IMR-90 (cell line): ENCODE data around the gene PXMP2. TPM values are rescaled to one million over a fixed set of nuclear protein-coding genes. Genes with fewer than 3 reads are reported as not detected.

Source experiments
- ATAC-seq: fragments of 200-7000 bp; cut with Tn5 transposase; 2 replicates; pipeline ENCODE4 v1.9.1; 2020; ENCODE audit warnings: low read depth, mild to moderate bottlenecking, moderate library complexity
- BruUV-seq: library from RNA; stranded (reverse); fragments of 400-500 nt; replicated peaks from 2 replicates; lab custom pipeline; 2021; lab: Mats Ljungman, UMichigan
- CTCF ChIA-PET: fragments of 300-600 bp; formaldehyde crosslinking; extraction: SDS; loops from one replicate; lab custom pipeline; 2021; ENCODE audit warnings: antibody characterized with exemption; lab: Yijun Ruan, JAX
- POLR2A ChIA-PET: fragments of 300-600 bp; sonication (Branson Sonifier 250); formaldehyde crosslinking; loops from one replicate; lab custom pipeline; 2022; ENCODE audit warnings: antibody characterized with exemption; ENCODE audit not compliant: unreplicated experiment; lab: Charles Lee
- DNase-seq: peaks from one replicate; pipeline ENCODE4 v3.0.0; 2013
- H2AFZ ChIP-seq: replicated peaks from 2 replicates; pipeline ENCODE3; 2013; ENCODE audit warnings: low read length, mild to moderate bottlenecking; ENCODE audit not compliant: poor library complexity
- H2AK5ac ChIP-seq: 2 replicates; pipeline ENCODE4 v1.6.1; 2013; ENCODE audit warnings: low read depth, low read length, inconsistent platforms
- H2AK9ac ChIP-seq: replicated peaks from 2 replicates; pipeline ENCODE3; 2013; ENCODE audit warnings: mild to moderate bottlenecking, low read depth, low read length, moderate library complexity; ENCODE audit not compliant: poor library complexity
- H2BK120ac ChIP-seq: 2 replicates; pipeline ENCODE4 v1.6.1; 2013; ENCODE audit warnings: low read depth, low read length, inconsistent platforms
- H2BK15ac ChIP-seq: 3 replicates; pipeline ENCODE4 v1.6.1; 2013; ENCODE audit warnings: low read depth, low read length, inconsistent platforms
- H2BK20ac ChIP-seq: 2 replicates; pipeline ENCODE4 v1.6.1; 2013; ENCODE audit warnings: low read depth, mild to moderate bottlenecking, inconsistent platforms, low read length, moderate library complexity
- H2BK5ac ChIP-seq: 2 replicates; pipeline ENCODE4 v1.6.1; 2013; ENCODE audit warnings: mild to moderate bottlenecking, low read depth, low read length, inconsistent platforms; ENCODE audit not compliant: poor library complexity, severe bottlenecking
- H3K14ac ChIP-seq: replicated peaks from 2 replicates; pipeline ENCODE4 v1.6.1; 2013; ENCODE audit warnings: low read depth, low read length, inconsistent platforms
- H3K18ac ChIP-seq: 2 replicates; pipeline ENCODE4 v1.6.1; 2013; ENCODE audit warnings: low read depth, low read length, control low read depth
- H3K23ac ChIP-seq: 2 replicates; pipeline ENCODE4 v1.6.1; 2013; ENCODE audit warnings: low read depth, low read length, inconsistent platforms
- H3K27ac ChIP-seq: 2 replicates; pipeline ENCODE4 v1.5.1; 2013; ENCODE audit warnings: mild to moderate bottlenecking, control low read depth, low read length; ENCODE audit not compliant: insufficient read depth
- H3K27me3 ChIP-seq: 2 replicates; pipeline ENCODE4 v1.6.1; 2013; ENCODE audit warnings: low read length; ENCODE audit not compliant: control insufficient read depth, insufficient read depth
- H3K36me3 ChIP-seq: 2 replicates; pipeline ENCODE4 v1.6.1; 2013; ENCODE audit warnings: low read length, mixed read lengths; ENCODE audit not compliant: control insufficient read depth, insufficient read depth
- H3K4ac ChIP-seq: 2 replicates; pipeline ENCODE4 v1.6.1; 2013; ENCODE audit warnings: low read depth, low read length, inconsistent platforms
- H3K4me1 ChIP-seq: 2 replicates; pipeline ENCODE4 v1.6.1; 2013; ENCODE audit warnings: low read length, mixed read lengths; ENCODE audit not compliant: control insufficient read depth, insufficient read depth
- H3K4me2 ChIP-seq: 2 replicates; pipeline ENCODE4 v1.6.1; 2013; ENCODE audit warnings: low read depth, mild to moderate bottlenecking, control low read depth, low read length, moderate library complexity
- H3K4me3 ChIP-seq: 2 replicates; pipeline ENCODE4 v1.5.1; 2013; ENCODE audit warnings: low read depth, mild to moderate bottlenecking, control low read depth, low read length, moderate library complexity; ENCODE audit not compliant: insufficient read depth
- H3K56ac ChIP-seq: 2 replicates; pipeline ENCODE4 v1.6.1; 2013; ENCODE audit warnings: low read length, inconsistent platforms; ENCODE audit not compliant: insufficient read depth; ENCODE audit errors: extremely low read depth
- H3K79me1 ChIP-seq, 2 experiments: 2 replicates each; pipeline ENCODE4 v1.6.1; 2013; ENCODE audit warnings: low read length in 2 of 2, inconsistent platforms in 1 of 2, low read depth in 1 of 2
- H3K9ac ChIP-seq: 2 replicates; pipeline ENCODE4 v1.6.1; 2013; ENCODE audit warnings: low read depth, low read length, control low read depth
- H3K9me1 ChIP-seq: 2 replicates; pipeline ENCODE4 v1.6.1; 2013; ENCODE audit warnings: low read length, inconsistent platforms; ENCODE audit not compliant: insufficient read depth
- H3K9me3 ChIP-seq: 2 replicates; pipeline ENCODE4 v1.6.1; 2013; ENCODE audit warnings: low read length; ENCODE audit not compliant: control insufficient read depth, insufficient read depth
- H4K20me1 ChIP-seq: 2 replicates; pipeline ENCODE4 v1.6.1; 2013; ENCODE audit warnings: low read length, inconsistent platforms; ENCODE audit not compliant: insufficient read depth
- H4K5ac ChIP-seq: 2 replicates; pipeline ENCODE4 v1.6.1; 2013; ENCODE audit warnings: mild to moderate bottlenecking, low read depth, low read length, control low read depth
- H4K8ac ChIP-seq, 2 experiments: 2 replicates each; pipeline ENCODE4 v1.6.1; 2013; ENCODE audit warnings: low read depth in 2 of 2, low read length in 2 of 2, control low read depth in 1 of 2, inconsistent platforms in 1 of 2
- H4K91ac ChIP-seq: 2 replicates; pipeline ENCODE4 v1.6.1; 2013; ENCODE audit warnings: low read depth, low read length, inconsistent platforms; ENCODE audit not compliant: insufficient read depth
- CHD1 ChIP-seq: IDR thresholded peaks from 2 replicates; pipeline ENCODE4 v1.6.1; 2012; ENCODE audit warnings: low read depth, low read length, improper control_type of control experiment
- FOS ChIP-seq: fragments of 150-350 bp; IDR thresholded peaks from 2 replicates; pipeline ENCODE4 v1.6.1; 2016; ENCODE audit warnings: low read depth, low read length
- NFE2L2 ChIP-seq: fragments of 150-350 bp; IDR thresholded peaks from 2 replicates; pipeline ENCODE4 v1.6.1; 2016; ENCODE audit warnings: low read depth, mild to moderate bottlenecking, low read length
- RAD21 ChIP-seq: IDR thresholded peaks from 2 replicates; pipeline ENCODE4 v1.6.1; 2012; ENCODE audit warnings: low read length, improper control_type of control experiment
- RFX5 ChIP-seq: IDR thresholded peaks from 2 replicates; pipeline ENCODE4 v1.8.0; 2012; ENCODE audit warnings: low read depth, mild to moderate bottlenecking, low read length, moderate library complexity
- WGBS, 2 experiments: methylation state at CpG; one replicate each; pipeline versions ENCODE4 v1.1.5 to v1.1.7; 2013; ENCODE audit warnings: missing lambda C conversion rate in 2 of 2; ENCODE audit not compliant: insufficient read length in 1 of 2; ENCODE audit errors: extremely low coverage in 2 of 2; 5-methylcytosine and 5-hydroxymethylcytosine counted together
- dilution Hi-C: fragments of 300-500 bp; cut with HindIII; formaldehyde crosslinking; loops from one replicate; pipeline ENCODE4 v1.14.3; 2018; ENCODE audit warnings: low sequenced_read_pairs; ENCODE audit not compliant: unreplicated experiment
- in situ Hi-C: fragments of 300-500 bp; cut with MboI; formaldehyde crosslinking; loops from 3 replicates; pipeline ENCODE4 v1.14.3; 2019; ENCODE audit warnings: low sequenced_read_pairs, inconsistent platforms, mixed read lengths
- intact Hi-C: fragments of 100-400 bp; cut with micrococcal nuclease; formaldehyde crosslinking; loops from 2 replicates; pipeline ENCODE4 v1.10.0; 2022
- polyA plus RNA-seq, 3 experiments: library from polyadenylated mRNA; depleted of rRNA; stranded (reverse); fragments of >200 nt; gene quantifications; 2 replicates each; pipeline ENCODE4 v1.2.3, GENCODE V29; 2012; ENCODE audit warnings: low replicate concordance in 1 of 3
- total RNA-seq: library from RNA; depleted of rRNA; stranded (reverse); fragments of >200 nt; gene quantifications from 2 replicates; pipeline ENCODE4 v1.2.3, GENCODE V29; 2012
- TF ChIP-seq, protein P1 (sequence below): fragments of 150-350 bp; IDR thresholded peaks from 2 replicates; pipeline ENCODE4 v1.6.1; 2017; ENCODE audit warnings: mild to moderate bottlenecking, antibody characterized with exemption, low read length, low read depth
- TF ChIP-seq, protein P2 (sequence below): conservative IDR thresholded peaks from 2 replicates; pipeline ENCODE4 v1.5.1; 2012; ENCODE audit warnings: mild to moderate bottlenecking, low read depth, low read length, improper control_type of control experiment

Gene PXMP2
- total and polyA plus RNA-seq, 2 of the 4 experiments (the other 2 are of a cell fraction), result 10.9 to 20.1 TPM

DNA sequence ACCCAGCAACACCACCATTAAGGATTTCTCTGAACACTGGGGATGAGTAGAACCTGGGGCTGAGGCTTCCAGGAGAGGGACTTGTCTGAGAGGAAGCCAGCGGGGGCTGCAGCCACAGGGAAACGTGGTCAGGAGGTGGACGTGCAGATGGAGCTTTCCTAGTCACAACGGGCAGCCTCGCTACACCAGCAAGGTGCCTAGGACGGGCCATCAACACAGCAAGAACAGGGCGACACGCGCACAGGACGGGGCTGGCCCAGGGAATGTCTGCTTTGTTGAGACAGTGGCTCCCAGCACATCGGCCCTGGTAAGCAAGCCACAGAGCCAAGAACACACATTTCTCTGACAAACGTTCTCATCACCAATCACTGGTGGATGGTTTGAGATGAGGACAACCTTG lies 49.0 kb downstream of the PXMP2 start:
- intact Hi-C loops, result no loop called here
- Histone ChIP-seq H4K8ac (no peak overlapping the region), H3K27me3 (no peaks in the 10 kb centered on the region), H3K4me1 (no peaks in the 10 kb centered on the region), H2BK120ac (no peak overlapping the region), H3K9me1 (no peaks in the 10 kb centered on the region), H3K23ac (no peak overlapping the region), H4K5ac (no peak overlapping the region), H2BK15ac (no peak overlapping the region), H3K56ac (no peak overlapping the region), H3K4me2 (no peak overlapping the region), H2BK5ac (no peak overlapping the region), H3K9me3 (no peaks in the 10 kb centered on the region), H3K14ac (no peak overlapping the region), H3K79me1 (peaks cover 13 to 25% of the 10 kb centered on the region in 2 experiments), H3K4ac (no peak overlapping the region), H2BK20ac (no peak overlapping the region), H3K4me3 (no peak overlapping the region), H3K9ac (no peak overlapping the region), H3K18ac (no peak overlapping the region), H2AK9ac (no peak overlapping the region), H2AK5ac (no peak overlapping the region), H4K91ac (no peak overlapping the region), H3K36me3 (peaks cover 78% of the 10 kb centered on the region), H2AFZ (no peak overlapping the region), H4K20me1 (peaks cover 33% of the 10 kb centered on the region), H3K27ac (no peak overlapping the region)
- no peak for DNase-seq
- in situ Hi-C loops, result no loop called here
- BruUV-seq, result no TSS peak
- TF ChIP-seq RFX5 (no peak), NFE2L2 (no peak), RAD21 (no peak), FOS (no peak), CHD1 (no peak)
- TF ChIP-seq, protein P1, sequence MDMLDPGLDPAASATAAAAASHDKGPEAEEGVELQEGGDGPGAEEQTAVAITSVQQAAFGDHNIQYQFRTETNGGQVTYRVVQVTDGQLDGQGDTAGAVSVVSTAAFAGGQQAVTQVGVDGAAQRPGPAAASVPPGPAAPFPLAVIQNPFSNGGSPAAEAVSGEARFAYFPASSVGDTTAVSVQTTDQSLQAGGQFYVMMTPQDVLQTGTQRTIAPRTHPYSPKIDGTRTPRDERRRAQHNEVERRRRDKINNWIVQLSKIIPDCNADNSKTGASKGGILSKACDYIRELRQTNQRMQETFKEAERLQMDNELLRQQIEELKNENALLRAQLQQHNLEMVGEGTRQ, result no peak
- TF ChIP-seq, protein P2, sequence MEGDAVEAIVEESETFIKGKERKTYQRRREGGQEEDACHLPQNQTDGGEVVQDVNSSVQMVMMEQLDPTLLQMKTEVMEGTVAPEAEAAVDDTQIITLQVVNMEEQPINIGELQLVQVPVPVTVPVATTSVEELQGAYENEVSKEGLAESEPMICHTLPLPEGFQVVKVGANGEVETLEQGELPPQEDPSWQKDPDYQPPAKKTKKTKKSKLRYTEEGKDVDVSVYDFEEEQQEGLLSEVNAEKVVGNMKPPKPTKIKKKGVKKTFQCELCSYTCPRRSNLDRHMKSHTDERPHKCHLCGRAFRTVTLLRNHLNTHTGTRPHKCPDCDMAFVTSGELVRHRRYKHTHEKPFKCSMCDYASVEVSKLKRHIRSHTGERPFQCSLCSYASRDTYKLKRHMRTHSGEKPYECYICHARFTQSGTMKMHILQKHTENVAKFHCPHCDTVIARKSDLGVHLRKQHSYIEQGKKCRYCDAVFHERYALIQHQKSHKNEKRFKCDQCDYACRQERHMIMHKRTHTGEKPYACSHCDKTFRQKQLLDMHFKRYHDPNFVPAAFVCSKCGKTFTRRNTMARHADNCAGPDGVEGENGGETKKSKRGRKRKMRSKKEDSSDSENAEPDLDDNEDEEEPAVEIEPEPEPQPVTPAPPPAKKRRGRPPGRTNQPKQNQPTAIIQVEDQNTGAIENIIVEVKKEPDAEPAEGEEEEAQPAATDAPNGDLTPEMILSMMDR, result no peak
- WGBS, 2 experiments, result 93% methylated on average over 2 of the region's 12 CpGs; no CpG with 5 or more reads in 1 of the 2 experiments
- dilution Hi-C loops, result no loop called here
- ChIA-PET CTCF (no interaction called here), POLR2A (no interaction called here)
- no peak for ATAC-seq
